ENCODE results near the gene WDR54. TPM values are rescaled to one million over a fixed set of nuclear protein-coding genes. Genes with fewer than 3 reads are reported as not detected.

The WDR54 gene
- total RNA-seq, 1 donor from 2014 or later: 15.8 TPM

DNA sequence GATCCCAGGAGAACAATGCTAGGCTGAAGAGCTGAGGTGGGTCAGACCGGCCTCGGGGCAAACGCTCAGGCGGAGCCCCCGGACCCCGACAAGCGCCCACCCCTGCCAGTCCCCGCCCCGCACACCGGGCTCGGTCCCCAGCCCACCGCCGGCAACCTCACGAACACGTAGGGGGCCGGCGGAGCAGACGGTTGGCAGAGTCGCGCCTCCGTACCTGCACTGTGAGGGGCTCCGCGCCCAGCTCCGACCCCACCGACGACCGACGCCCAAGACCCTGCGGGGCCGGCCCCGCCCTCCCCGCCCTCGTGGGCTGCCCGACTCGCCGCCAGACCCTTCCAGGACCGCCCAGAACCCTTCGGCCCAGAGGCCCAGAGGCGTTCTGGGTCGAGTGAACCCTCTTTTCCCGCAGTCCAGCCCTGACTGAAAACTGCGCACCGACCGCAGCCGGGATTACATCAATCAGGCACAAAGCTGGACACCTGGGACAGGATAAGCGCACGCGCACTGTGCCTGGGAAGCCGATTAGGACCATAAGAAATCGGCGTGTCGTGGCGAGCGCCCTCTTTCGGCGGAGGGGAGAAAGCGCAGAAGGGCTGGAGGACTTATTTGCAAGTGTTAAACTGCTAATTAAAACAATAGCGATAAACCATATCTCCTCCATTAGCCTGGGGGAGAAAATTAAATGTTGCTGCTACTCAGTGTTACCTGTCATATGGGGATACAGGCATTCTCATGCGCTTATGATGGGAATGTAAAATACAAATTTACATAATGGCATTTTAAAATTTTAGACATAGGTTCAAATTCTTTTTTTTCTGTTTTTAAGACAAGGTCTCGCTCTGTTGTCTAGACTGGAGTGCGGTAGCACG, 29.7 kb upstream of the WDR54 start:
- DNase-seq (ENCODE audit: extremely low spot score, unreplicated experiment): peak; percentile 96
- no peaks in the 10 kb centered on the region for H3K4me1 Mint-ChIP-seq (ENCODE audit: unreplicated experiment)
- H3K27me3 Mint-ChIP-seq (ENCODE audit: unreplicated experiment): peaks cover 13% of the 10 kb centered on the region
- H3K36me3 Mint-ChIP-seq (ENCODE audit: unreplicated experiment): no peaks in the 10 kb centered on the region
- no peaks in the 10 kb centered on the region for H3K9me3 Mint-ChIP-seq (ENCODE audit: unreplicated experiment)
- TF ChIP-seq, protein P1, sequence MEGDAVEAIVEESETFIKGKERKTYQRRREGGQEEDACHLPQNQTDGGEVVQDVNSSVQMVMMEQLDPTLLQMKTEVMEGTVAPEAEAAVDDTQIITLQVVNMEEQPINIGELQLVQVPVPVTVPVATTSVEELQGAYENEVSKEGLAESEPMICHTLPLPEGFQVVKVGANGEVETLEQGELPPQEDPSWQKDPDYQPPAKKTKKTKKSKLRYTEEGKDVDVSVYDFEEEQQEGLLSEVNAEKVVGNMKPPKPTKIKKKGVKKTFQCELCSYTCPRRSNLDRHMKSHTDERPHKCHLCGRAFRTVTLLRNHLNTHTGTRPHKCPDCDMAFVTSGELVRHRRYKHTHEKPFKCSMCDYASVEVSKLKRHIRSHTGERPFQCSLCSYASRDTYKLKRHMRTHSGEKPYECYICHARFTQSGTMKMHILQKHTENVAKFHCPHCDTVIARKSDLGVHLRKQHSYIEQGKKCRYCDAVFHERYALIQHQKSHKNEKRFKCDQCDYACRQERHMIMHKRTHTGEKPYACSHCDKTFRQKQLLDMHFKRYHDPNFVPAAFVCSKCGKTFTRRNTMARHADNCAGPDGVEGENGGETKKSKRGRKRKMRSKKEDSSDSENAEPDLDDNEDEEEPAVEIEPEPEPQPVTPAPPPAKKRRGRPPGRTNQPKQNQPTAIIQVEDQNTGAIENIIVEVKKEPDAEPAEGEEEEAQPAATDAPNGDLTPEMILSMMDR (IDR thresholded peaks at IDR 0.05): peak; percentile 97
- peak overlapping the region; percentile 99 for H3K27ac Mint-ChIP-seq (ENCODE audit: unreplicated experiment)
- H3K4me3 Mint-ChIP-seq (ENCODE audit: unreplicated experiment): no peak overlapping the region

- Mint-ChIP-seq H3K27ac (ENCODE audit: unreplicated experiment) (no peak overlapping the region), H3K27me3 (ENCODE audit: unreplicated experiment) (peaks cover 13% of the 10 kb centered on the region)
These were observed 29.1 kb upstream of the WDR54 start for GRCh38 chr2:74392449-74392743.

GRCh38 chr2:74393525-74393924, 28.0 kb upstream of the WDR54 start:
- no peak overlapping the region for H3K27ac Mint-ChIP-seq (ENCODE audit: unreplicated experiment)
- no peak for DNase-seq (ENCODE audit: extremely low spot score, unreplicated experiment)
- no peaks in the 10 kb centered on the region for H3K36me3 Mint-ChIP-seq (ENCODE audit: unreplicated experiment)
- TF ChIP-seq, protein P1 (IDR thresholded peaks at IDR 0.05): no peak
- H3K27me3 Mint-ChIP-seq (ENCODE audit: unreplicated experiment): peaks cover 13% of the 10 kb centered on the region
- no peaks in the 10 kb centered on the region for H3K4me1 Mint-ChIP-seq (ENCODE audit: unreplicated experiment)
- H3K9me3 Mint-ChIP-seq (ENCODE audit: unreplicated experiment): no peaks in the 10 kb centered on the region
- no peak overlapping the region for H3K4me3 Mint-ChIP-seq (ENCODE audit: unreplicated experiment)

More at GRCh38 chr2:74392449-74392743, 29.1 kb upstream of the WDR54 start:
- DNase-seq (ENCODE audit: extremely low spot score, unreplicated experiment): no peak
- Mint-ChIP-seq H3K4me1 (ENCODE audit: unreplicated experiment) (no peaks in the 10 kb centered on the region), H3K36me3 (ENCODE audit: unreplicated experiment) (no peaks in the 10 kb centered on the region), H3K9me3 (ENCODE audit: unreplicated experiment) (no peaks in the 10 kb centered on the region), H3K4me3 (ENCODE audit: unreplicated experiment) (no peak overlapping the region)
- TF ChIP-seq, protein P1 (IDR thresholded peaks at IDR 0.05): no peak

- Mint-ChIP-seq H3K27ac (ENCODE audit: unreplicated experiment) (no peak overlapping the region), H3K9me3 (ENCODE audit: unreplicated experiment) (no peaks in the 10 kb centered on the region), H3K4me1 (ENCODE audit: unreplicated experiment) (no peaks in the 10 kb centered on the region), H3K27me3 (ENCODE audit: unreplicated experiment) (peaks cover 18% of the 10 kb centered on the region), H3K36me3 (ENCODE audit: unreplicated experiment) (no peaks in the 10 kb centered on the region), H3K4me3 (ENCODE audit: unreplicated experiment) (no peak overlapping the region)
- no peak for DNase-seq (ENCODE audit: extremely low spot score, unreplicated experiment)
- TF ChIP-seq, protein P1 (IDR thresholded peaks at IDR 0.05): no peak
These were observed 25.4 kb upstream of the WDR54 start for GRCh38 chr2:74396149-74396548.

DNA sequence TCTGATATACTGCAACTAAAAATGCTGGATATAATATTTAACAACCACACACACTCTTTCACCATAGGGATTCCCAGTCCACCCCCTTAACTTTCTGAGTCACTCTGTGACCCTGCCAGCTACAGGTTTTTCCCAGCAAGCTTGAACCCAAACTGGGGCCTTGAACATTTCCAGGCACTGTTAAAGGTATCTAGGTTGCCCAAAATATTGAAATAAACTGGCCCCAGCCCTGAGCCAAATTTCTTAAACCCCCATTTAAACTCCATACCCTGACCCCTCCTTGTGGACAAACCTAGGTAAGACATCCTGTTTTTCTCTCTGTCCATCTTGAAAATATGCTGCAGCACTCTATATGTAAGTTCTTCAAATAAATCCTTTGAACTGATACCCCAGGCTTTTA, 21.7 kb upstream of the WDR54 start:
- Mint-ChIP-seq H3K9me3 (ENCODE audit: unreplicated experiment) (no peaks in the 10 kb centered on the region), H3K4me1 (ENCODE audit: unreplicated experiment) (no peaks in the 10 kb centered on the region), H3K4me3 (ENCODE audit: unreplicated experiment) (no peak overlapping the region), H3K27me3 (ENCODE audit: unreplicated experiment) (peaks cover 12% of the 10 kb centered on the region), H3K27ac (ENCODE audit: unreplicated experiment) (no peak overlapping the region), H3K36me3 (ENCODE audit: unreplicated experiment) (no peaks in the 10 kb centered on the region)
- TF ChIP-seq, protein P1 (IDR thresholded peaks at IDR 0.05): peak; percentile 51
- no peak for DNase-seq (ENCODE audit: extremely low spot score, unreplicated experiment)

All from osteocyte (in vitro differentiated cells).